GM18517 (cell line): Measurements from ENCODE around the gene DDR2.

ENCODE experiments used
- ATAC-seq: cut with Tn5 transposase; IDR thresholded peaks from one replicate; pipeline ENCODE4 v1.9.1; 2021; ENCODE audit warnings: mild to moderate bottlenecking, moderate library complexity; ENCODE audit not compliant: unreplicated experiment

DDR2 gene

GRCh38 chr1:162822391-162823200 lies 190.3 kb downstream of the DDR2 start:
- no peak for ATAC-seq

- ATAC-seq, result no peak
Observed at GRCh38 chr1:162823231-162823630, 191.0 kb downstream of the DDR2 start.

GRCh38 chr1:162823771-162824525 lies 191.7 kb downstream of the DDR2 start:
- no peak for ATAC-seq

GRCh38 chr1:162829268-162829667 lies 197.0 kb downstream of the DDR2 start:
- ATAC-seq, result no peak

GRCh38 chr1:162832470-162832869 lies 200.2 kb downstream of the DDR2 start:
- ATAC-seq, result no peak

- ATAC-seq, result peak; percentile 84
Observed at GRCh38 chr1:162835157-162835899, 203.1 kb downstream of the DDR2 start.
